Duodenal mucosa (tissue), 2 donors: ENCODE measurements around the gene ABHD17B.

ENCODE experiments used
- H3K27ac ChIP-seq: one replicate; pipeline ENCODE4 v1.7.0; 2013; ENCODE audit warnings: low read depth, low read length
- H3K27me3 ChIP-seq, 2 donors: one replicate each; pipeline ENCODE4 v1.7.0; 2013; ENCODE audit warnings: low read length in 2 of 2, control low read depth in 1 of 2; ENCODE audit not compliant: insufficient read depth in 2 of 2, control insufficient read depth in 1 of 2
- H3K36me3 ChIP-seq, 2 donors: one replicate each; pipeline ENCODE4 v1.7.0; 2013; ENCODE audit warnings: low read length in 2 of 2, control low read depth in 1 of 2; ENCODE audit not compliant: insufficient read depth in 2 of 2, control insufficient read depth in 1 of 2
- H3K4me1 ChIP-seq, 2 donors: one replicate each; pipeline ENCODE4 v1.7.0; 2013; ENCODE audit warnings: low read length in 2 of 2, control low read depth in 1 of 2; ENCODE audit not compliant: insufficient read depth in 2 of 2, control insufficient read depth in 1 of 2
- H3K4me3 ChIP-seq, 2 donors: one replicate each; pipeline ENCODE4 v1.7.0; 2013; ENCODE audit warnings: low read length in 2 of 2, low read depth in 1 of 2
- H3K9ac ChIP-seq, 2 donors: one replicate each; pipeline ENCODE4 v1.7.0; 2013; ENCODE audit warnings: low read length in 2 of 2, low read depth in 1 of 2
- H3K9me3 ChIP-seq, 2 donors: one replicate each; pipeline ENCODE4 v1.7.0; 2013; ENCODE audit warnings: low read length in 2 of 2, control low read depth in 1 of 2; ENCODE audit not compliant: control insufficient read depth in 1 of 2

The ABHD17B gene

GRCh38 chr9:71931166-71931565 lies 20.2 kb upstream of the ABHD17B start:
- Histone ChIP-seq H3K9me3 (no peaks in the 10 kb centered on the region), H3K27me3 (no peaks in the 10 kb centered on the region), H3K36me3 (no peaks in the 10 kb centered on the region), H3K4me3 (no peak overlapping the region), H3K4me1 (no peaks in the 10 kb centered on the region), H3K27ac (no peak overlapping the region), H3K9ac (no peak overlapping the region)

DNA sequence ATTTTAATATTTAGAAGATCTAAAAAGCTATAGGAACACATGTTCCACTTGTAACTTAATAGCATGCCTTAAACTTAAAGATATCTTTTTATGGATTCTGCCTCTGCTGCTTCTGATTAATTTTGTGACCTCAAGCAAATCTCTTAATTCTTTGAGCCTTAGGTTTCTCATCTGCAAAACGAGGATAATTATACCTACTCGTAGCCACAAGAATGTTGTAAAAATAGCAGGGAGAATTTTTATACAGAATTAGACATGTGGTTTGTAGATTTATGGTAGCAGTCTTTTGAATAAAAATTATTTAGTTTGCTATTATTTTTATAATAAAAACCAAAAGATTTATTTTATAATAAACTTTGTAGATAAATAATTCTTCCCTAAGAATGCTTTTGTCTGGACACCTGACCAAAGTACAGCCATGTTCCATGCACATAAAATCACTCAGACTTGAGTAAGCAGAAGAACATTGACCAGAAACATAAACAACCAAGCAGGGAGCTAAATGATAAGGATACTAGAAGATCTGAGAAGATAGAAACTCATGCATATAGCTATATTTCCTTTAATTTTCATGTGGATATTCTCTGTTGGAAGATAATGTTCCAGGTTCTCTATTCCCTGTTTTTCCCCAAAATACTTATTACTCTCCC lies 18.9 kb upstream of the ABHD17B start:
- Histone ChIP-seq H3K36me3 (no peaks in the 10 kb centered on the region), H3K27me3 (no peaks in the 10 kb centered on the region), H3K9me3 (no peaks in the 10 kb centered on the region), H3K4me1 (no peaks in the 10 kb centered on the region), H3K27ac (no peak overlapping the region), H3K9ac (no peak overlapping the region), H3K4me3 (no peak overlapping the region)

DNA sequence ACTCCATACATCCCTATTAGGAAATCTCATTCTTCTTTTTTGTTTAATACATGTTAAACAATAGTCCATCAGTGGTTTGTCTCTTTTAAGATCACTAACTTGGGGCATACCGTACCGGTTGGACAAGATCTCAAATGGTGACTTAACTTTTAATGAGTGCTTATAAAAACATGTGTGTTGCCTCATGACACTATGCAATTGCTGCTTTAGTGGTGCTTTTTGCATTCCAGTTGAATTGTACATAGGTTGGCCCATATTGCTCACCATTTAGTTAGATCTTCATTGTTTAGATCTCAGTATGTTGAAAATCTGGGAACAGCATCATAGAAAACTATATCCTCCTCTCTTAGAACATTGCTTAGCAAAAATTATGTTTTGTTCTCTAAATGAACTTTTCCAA lies 18.2 kb upstream of the ABHD17B start:
- Histone ChIP-seq H3K9ac (no peak overlapping the region), H3K4me1 (no peaks in the 10 kb centered on the region), H3K9me3 (no peaks in the 10 kb centered on the region), H3K27ac (no peak overlapping the region), H3K36me3 (no peaks in the 10 kb centered on the region), H3K4me3 (no peak overlapping the region), H3K27me3 (no peaks in the 10 kb centered on the region)

DNA sequence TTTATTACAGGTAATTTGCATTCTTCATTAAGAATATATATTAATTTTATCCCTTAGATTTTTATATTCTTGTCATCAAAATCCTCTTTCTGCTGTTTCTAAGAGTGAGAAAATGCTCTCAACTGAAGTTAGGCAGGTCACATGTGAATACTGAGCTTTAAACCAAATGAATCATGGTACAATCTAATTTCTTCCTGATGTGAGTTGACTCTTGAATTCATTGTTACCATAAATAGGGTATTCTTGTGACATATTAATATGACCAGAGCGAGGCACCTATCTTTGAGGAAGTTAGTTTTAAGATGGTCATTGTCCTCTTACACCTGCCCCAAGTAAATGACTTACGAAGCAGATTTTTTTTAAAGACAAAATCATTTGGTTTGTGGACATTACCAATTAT lies 17.8 kb upstream of the ABHD17B start:
- H3K4me1 ChIP-seq, result no peaks in the 10 kb centered on the region
- no peak overlapping the region for H3K4me3 ChIP-seq
- H3K9me3 ChIP-seq, result no peaks in the 10 kb centered on the region
- no peaks in the 10 kb centered on the region for H3K36me3 ChIP-seq
- no peaks in the 10 kb centered on the region for H3K27me3 ChIP-seq
- no peak overlapping the region for H3K9ac ChIP-seq
- H3K27ac ChIP-seq, result no peak overlapping the region

DNA sequence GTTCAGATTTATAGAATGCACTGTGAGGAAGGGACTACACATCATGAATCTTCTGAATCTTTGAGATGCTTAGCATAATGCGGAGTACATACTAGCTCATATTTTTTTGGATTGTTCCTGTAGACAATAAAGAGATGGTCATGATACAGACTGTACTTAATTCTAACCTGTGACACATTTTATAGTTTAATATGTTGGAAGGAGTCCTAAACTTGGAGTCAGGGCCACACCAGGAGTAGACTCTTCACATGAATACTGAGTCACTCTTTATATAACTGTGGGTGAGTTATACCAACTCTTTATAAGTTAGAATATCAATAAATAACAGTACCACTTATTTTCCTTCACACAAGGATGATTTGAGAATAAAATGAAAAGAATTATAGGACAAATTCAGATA lies 17.4 kb upstream of the ABHD17B start:
- no peaks in the 10 kb centered on the region for H3K36me3 ChIP-seq
- no peaks in the 10 kb centered on the region for H3K27me3 ChIP-seq
- H3K4me1 ChIP-seq, result no peaks in the 10 kb centered on the region
- no peak overlapping the region for H3K9ac ChIP-seq
- H3K9me3 ChIP-seq, result no peaks in the 10 kb centered on the region
- H3K4me3 ChIP-seq, result no peak overlapping the region
- no peak overlapping the region for H3K27ac ChIP-seq

DNA sequence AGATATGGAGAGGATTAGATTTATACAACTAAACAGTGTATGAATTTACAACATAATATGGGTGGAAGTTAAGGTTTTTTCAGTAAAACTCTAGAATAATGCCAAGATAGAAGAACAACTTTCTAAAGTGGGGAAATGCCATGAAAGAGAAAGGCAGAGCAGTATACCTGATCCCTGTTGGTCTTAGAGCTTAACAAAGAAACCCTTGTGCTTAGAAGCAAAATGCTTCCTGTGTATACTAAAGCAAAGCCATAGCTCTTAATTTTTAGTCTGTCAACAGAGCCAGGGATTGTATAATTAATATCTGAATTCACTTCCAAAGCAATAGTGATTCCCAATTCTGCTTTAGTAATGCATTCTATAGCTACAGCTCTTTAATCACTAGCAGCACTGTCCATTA lies 14.8 kb upstream of the ABHD17B start:
- H3K9ac ChIP-seq, result no peak overlapping the region
- no peak overlapping the region for H3K27ac ChIP-seq
- H3K36me3 ChIP-seq, result peaks cover 0 to 11% of the 10 kb centered on the region in 2 donors
- no peaks in the 10 kb centered on the region for H3K9me3 ChIP-seq
- H3K4me3 ChIP-seq, result no peak overlapping the region
- no peaks in the 10 kb centered on the region for H3K27me3 ChIP-seq
- no peaks in the 10 kb centered on the region for H3K4me1 ChIP-seq

- no peak overlapping the region for H3K4me3 ChIP-seq
- no peaks in the 10 kb centered on the region for H3K9me3 ChIP-seq
- H3K27ac ChIP-seq, result no peak overlapping the region
- no peaks in the 10 kb centered on the region for H3K27me3 ChIP-seq
- H3K36me3 ChIP-seq, result peaks cover 0 to 11% of the 10 kb centered on the region in 2 donors
- H3K4me1 ChIP-seq, result no peaks in the 10 kb centered on the region
- H3K9ac ChIP-seq, result no peak overlapping the region
Measured at GRCh38 chr9:71924576-71924975, 13.6 kb upstream of the ABHD17B start.

GRCh38 chr9:71921190-71921814 lies 10.3 kb upstream of the ABHD17B start:
- H3K27me3 ChIP-seq, result no peaks in the 10 kb centered on the region
- H3K4me1 ChIP-seq, result no peaks in the 10 kb centered on the region
- H3K36me3 ChIP-seq, result peaks cover 0 to 11% of the 10 kb centered on the region in 2 donors
- H3K4me3 ChIP-seq, result no peak overlapping the region
- no peak overlapping the region for H3K9ac ChIP-seq
- H3K27ac ChIP-seq, result no peak overlapping the region
- no peaks in the 10 kb centered on the region for H3K9me3 ChIP-seq

DNA sequence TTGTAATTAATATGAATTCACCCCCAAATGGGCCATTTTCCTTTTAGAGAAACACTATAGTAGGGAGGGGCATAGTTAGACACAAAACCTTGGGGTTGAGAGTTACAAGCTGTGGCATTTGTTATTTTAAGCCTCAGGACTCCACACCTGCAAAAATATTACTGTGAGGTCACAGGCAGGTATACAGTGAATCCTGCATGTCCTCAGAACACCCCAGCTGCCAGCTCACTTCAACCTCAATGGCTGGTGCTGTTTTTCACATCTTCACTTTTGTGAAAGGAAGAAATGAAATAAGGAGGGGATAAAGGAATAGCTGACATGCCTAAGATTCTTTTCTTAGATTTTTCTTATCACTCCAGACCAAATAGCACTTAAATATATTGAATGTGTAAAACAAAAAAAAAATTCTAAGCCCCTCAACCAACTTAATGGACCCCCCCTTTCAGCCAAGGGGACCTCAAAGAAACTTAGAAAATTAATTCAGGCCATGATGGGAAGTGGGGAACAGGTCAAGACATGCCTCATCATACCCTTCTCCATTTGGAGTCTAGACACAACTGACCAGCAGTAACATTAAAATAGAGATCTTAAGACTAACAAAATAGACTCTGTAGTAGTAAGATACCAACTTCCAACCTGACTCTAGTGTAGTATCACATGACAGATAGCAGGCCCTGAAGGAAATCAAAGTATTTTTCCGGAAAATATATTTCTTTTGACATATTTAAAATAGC lies 9.6 kb upstream of the ABHD17B start:
- no peaks in the 10 kb centered on the region for H3K4me1 ChIP-seq
- H3K4me3 ChIP-seq, result no peak overlapping the region
- H3K27ac ChIP-seq, result no peak overlapping the region
- no peak overlapping the region for H3K9ac ChIP-seq
- H3K9me3 ChIP-seq, result no peaks in the 10 kb centered on the region
- no peaks in the 10 kb centered on the region for H3K27me3 ChIP-seq
- peaks cover 0 to 11% of the 10 kb centered on the region in 2 donors for H3K36me3 ChIP-seq

GRCh38 chr9:71918419-71918818 lies 7.4 kb upstream of the ABHD17B start:
- Histone ChIP-seq H3K36me3 (peaks cover 0 to 11% of the 10 kb centered on the region in 2 donors), H3K27me3 (no peaks in the 10 kb centered on the region), H3K27ac (no peak overlapping the region), H3K4me1 (peaks cover under 1 to 5% of the 10 kb centered on the region in 2 donors), H3K9me3 (no peaks in the 10 kb centered on the region), H3K9ac (no peak overlapping the region), H3K4me3 (no peak overlapping the region)
